K562 (cell line): ENCODE data around the gene ZNF490. TPM values are rescaled to one million over a fixed set of nuclear protein-coding genes. Genes with fewer than 3 reads are reported as not detected.

Source experiments
- CC2D1A ChIP-seq: fragments of 450-650 bp; IDR thresholded peaks from 2 replicates; pipeline ENCODE4 v1.6.1; 2017; ENCODE audit warnings: mild to moderate bottlenecking
- CTBP1 ChIP-seq: fragments of 450-650 bp; IDR thresholded peaks from 2 replicates; pipeline ENCODE4 v1.6.1; 2016; ENCODE audit warnings: borderline replicate concordance
- JUND ChIP-seq, 2 experiments: IDR thresholded peaks; 2 replicates in 1 of 2; 3 replicates in 1 of 2; pipeline ENCODE4 v1.6.1; 2011; ENCODE audit warnings: borderline replicate concordance in 2 of 2, low read depth in 2 of 2, low read length in 2 of 2, improper control_type of control experiment in 1 of 2, missing biosample characterization in 1 of 2, missing genetic modification characterization in 1 of 2, missing genetic modification reagents in 1 of 2
- RCOR1 ChIP-seq, 2 experiments: IDR thresholded peaks; 2 replicates each; pipeline ENCODE4 v1.6.1; 2012; ENCODE audit warnings: low read depth in 2 of 2, low read length in 2 of 2, borderline replicate concordance in 1 of 2, improper control_type of control experiment in 1 of 2
- REST ChIP-seq, 2 experiments: fragments of 450-650 bp; formaldehyde crosslinking in 1 of 2; IDR thresholded peaks; 2 replicates each; pipeline versions ENCODE4 v1.4.0 to v1.6.1; 2014 to 2020; ENCODE audit warnings: mild to moderate bottlenecking in 2 of 2, borderline replicate concordance in 1 of 2, low read depth in 1 of 2
- SRF ChIP-seq, 2 experiments: fragments of 250-450, 450-650 bp in 1 of 2; sonication (Bioruptor Pico) in 1 of 2; sonication (generic) in 1 of 2; formaldehyde crosslinking; IDR thresholded peaks; 2 replicates each; pipeline versions ENCODE4 v1.5.0 to v1.5.1; 2020 to 2022; ENCODE audit warnings: mild to moderate bottlenecking in 1 of 2, missing genetic modification reagents in 1 of 2
- TEAD4 ChIP-seq, 2 experiments: sonication (generic) in 1 of 2; formaldehyde crosslinking in 1 of 2; IDR thresholded peaks; 2 replicates each; pipeline versions ENCODE4 v1.6.1 to v1.8.0; 2012 to 2022; ENCODE audit warnings: borderline replicate concordance in 1 of 2, inconsistent platforms in 1 of 2, low read length in 1 of 2, mild to moderate bottlenecking in 1 of 2, missing genetic modification reagents in 1 of 2
- ZBTB11 ChIP-seq, 3 experiments: fragments of 200-800 bp in 1 of 3; fragments of 250-450 bp in 1 of 3; fragments of 450-650 bp in 1 of 3; sonication (Bioruptor Pico) in 1 of 3; sonication (Bioruptor generic) in 1 of 3; formaldehyde crosslinking in 1 of 3; IDR thresholded peaks; 2 replicates each; pipeline versions ENCODE4 v1.6.1 to v1.8.0; 2016 to 2022; ENCODE audit warnings: mild to moderate bottlenecking in 2 of 3, missing genetic modification characterization in 2 of 3, missing compliant biosample characterization in 1 of 3, moderate library complexity in 1 of 3
- ZHX1 ChIP-seq: fragments of 150-350 bp; conservative IDR thresholded peaks from 2 replicates; pipeline ENCODE4 v1.6.1; 2014; ENCODE audit warnings: low read length
- polyA plus RNA-seq, 8 experiments: library from polyadenylated mRNA; depleted of rRNA in 4 of 8; stranded (reverse) in 5 of 8; unstranded in 3 of 8; fragments of >200 nt; fragmentation: Nextera tagmentation in 2 of 8; fragmentation: Illumina TruSeq in 1 of 8; extraction: Ambion mirVana in 2 of 8; extraction: Trizol in 1 of 8; gene quantifications; 2 replicates each; pipeline versions ENCODE4 v1.2.1 to v1.2.3, GENCODE V29; 2011 to 2014; ENCODE audit warnings: inconsistent platforms in 1 of 8, missing spikeins in 1 of 8
- total RNA-seq, 7 experiments: library from RNA; depleted of rRNA in 6 of 7; stranded (reverse); fragments of >200 nt in 6 of 7; fragmentation: Illumina TruSeq in 2 of 7; extraction: Trizol in 2 of 7; gene quantifications; 2 replicates each; pipeline versions ENCODE4 v1.2.1 to v1.2.3, GENCODE V29; 2011 to 2021; ENCODE audit warnings: low replicate concordance in 1 of 7

The ZNF490 gene
- total and polyA plus RNA-seq, 9 of the 15 experiments (the other 6 are each of a cell fraction or from before 2014, with no cell fraction given): 0.90 to 8.3 (median 4.4) TPM

GRCh38 chr19:12564016-12564664 is 46.5 kb downstream of the ZNF490 start (continued):
- peak; percentile 16; the same call in 1 of the 2 replicates for TF ChIP-seq JUND (IDR thresholded peaks at IDR 0.05; ENCODE audit: borderline replicate concordance, low read depth, low read length)
- TF ChIP-seq JUND (tag; IDR thresholded peaks at IDR 0.05; ENCODE audit: borderline replicate concordance, low read depth, low read length): no peak
- TF ChIP-seq CC2D1A: peak; percentile 48; the same call in 1 of the 2 replicates
- no peak for TF ChIP-seq TEAD4 (IDR thresholded peaks at IDR 0.05; ENCODE audit: low read length)
- TF ChIP-seq TEAD4 (CRISPR knock-in tag; IDR thresholded peaks at IDR 0.05; ENCODE audit: borderline replicate concordance): no peak
- peak; percentile 64 for TF ChIP-seq CTBP1
- peak in 1 of 2 experiments; percentile 73; a peak in 1 of 4 replicates for TF ChIP-seq SRF (CRISPR knock-in tag; IDR thresholded peaks at IDR 0.05)
- TF ChIP-seq ZBTB11 (CRISPR knock-in tag; IDR thresholded peaks at IDR 0.05): 0 out of 6 replicates have a peak, but pooled peaks of 1 of the 3 experiments have one; percentile 18
- TF ChIP-seq RCOR1 (IDR thresholded peaks at IDR 0.05; ENCODE audit: borderline replicate concordance in 1 of 2, low read depth in 2 of 2, low read length in 2 of 2): peak in 1 of 2 experiments; percentile 77; a peak in 2 of 4 replicates
- peak; percentile 73; the same call in 1 of the 2 replicates for TF ChIP-seq REST (IDR thresholded peaks at IDR 0.05; ENCODE audit: borderline replicate concordance)
- no peak for TF ChIP-seq REST (CRISPR knock-in tag; IDR thresholded peaks at IDR 0.05; ENCODE audit: low read depth)
- TF ChIP-seq ZHX1: 0 out of 2 replicates have a peak, but pooled peaks have one; percentile 24
